ENCODE results near the gene SPTBN4. TPM values are rescaled to one million over a fixed set of nuclear protein-coding genes. Genes with fewer than 3 reads are reported as not detected.
A peak's percentile ranks its signal among the peaks of the same experiment; 100 is the strongest.
"Not testable (repeated sequence)": the region's sequence is repeated elsewhere in the genome, so short reads cannot be mapped to it uniquely, and the experiment has no call there.

The SPTBN4 gene
- total and polyA plus RNA-seq, 9 donors, result 2.2 to 11.6 (median 6.2) TPM

- no peaks in the 10 kb centered on the region for H3K27me3 ChIP-seq
- H3K27ac ChIP-seq, result no peak overlapping the region
- H3K4me3 ChIP-seq, result no peak overlapping the region
- intact Hi-C loops (cut with DNase I), result loop anchor here in 1 of 4 donors (10.0 kb wide), 1 partner anchor 195 kb away; no protein-coding TSS in a partner anchor
- no peaks in the 10 kb centered on the region for H3K4me1 ChIP-seq (ENCODE audit: insufficient read depth)
- no peaks in the 10 kb centered on the region for H3K36me3 ChIP-seq
- no peaks in the 10 kb centered on the region for H3K9me3 ChIP-seq
- no peak for DNase-seq
- WGBS, 3 donors, result 54 to 62% (median 56%) methylated on average over 86 to 91 of the region's 91 CpGs
- TF ChIP-seq CTCF (IDR thresholded peaks at IDR 0.05), result no peak
- no peak for TF ChIP-seq EP300 (IDR thresholded peaks at IDR 0.05)
- no peak for TF ChIP-seq POLR2A (IDR thresholded peaks at IDR 0.05)
Measured at GRCh38 chr19:40519352-40520322, 52.8 kb downstream of the SPTBN4 start.

- Histone ChIP-seq H3K36me3 (no peaks in the 10 kb centered on the region), H3K4me1 (ENCODE audit: insufficient read depth) (no peaks in the 10 kb centered on the region), H3K27ac (no peak overlapping the region), H3K4me3 (no peak overlapping the region), H3K27me3 (no peaks in the 10 kb centered on the region), H3K9me3 (no peaks in the 10 kb centered on the region)
- intact Hi-C loops (cut with DNase I), result no loop called here
- TF ChIP-seq EP300 (IDR thresholded peaks at IDR 0.05), result no peak
- TF ChIP-seq CTCF (IDR thresholded peaks at IDR 0.05), result no peak
- no peak for TF ChIP-seq POLR2A (IDR thresholded peaks at IDR 0.05)
- DNase-seq, result no peak
- WGBS, 3 donors, result 74 to 77% (median 77%) methylated on average over 8 of the region's 8 CpGs
Measured at GRCh38 chr19:40521276-40521675, 54.5 kb downstream of the SPTBN4 start.

GRCh38 chr19:40521900-40522299, 55.1 kb downstream of the SPTBN4 start:
- DNase-seq; H3K27me3 ChIP-seq; H3K4me3 ChIP-seq; H3K4me1 ChIP-seq (ENCODE audit: insufficient read depth); H3K36me3 ChIP-seq; H3K9me3 ChIP-seq; H3K27ac ChIP-seq; intact Hi-C loops (cut with DNase I): not testable (repeated sequence)
- 92% methylated on average over 6 of the region's 6 CpGs for WGBS, 3 donors

GRCh38 chr19:40523322-40524047, 56.7 kb downstream of the SPTBN4 start:
- WGBS, 3 donors, result 47 to 52% (median 52%) methylated on average over 17 of the region's 17 CpGs
- intact Hi-C loops (cut with DNase I), result no loop called here
- Histone ChIP-seq H3K9me3 (no peaks in the 10 kb centered on the region), H3K27me3 (no peaks in the 10 kb centered on the region), H3K4me3 (no peak overlapping the region), H3K27ac (no peak overlapping the region), H3K36me3 (no peaks in the 10 kb centered on the region), H3K4me1 (ENCODE audit: insufficient read depth) (no peaks in the 10 kb centered on the region)
- DNase-seq, result peak in 2 of 5 donors; percentile 27 to 68
- no peak for TF ChIP-seq EP300 (IDR thresholded peaks at IDR 0.05)

- Histone ChIP-seq H3K4me3 (no peak overlapping the region), H3K27ac (no peak overlapping the region), H3K9me3 (no peaks in the 10 kb centered on the region), H3K27me3 (no peaks in the 10 kb centered on the region), H3K4me1 (ENCODE audit: insufficient read depth) (no peaks in the 10 kb centered on the region), H3K36me3 (no peaks in the 10 kb centered on the region)
- TF ChIP-seq CTCF (IDR thresholded peaks at IDR 0.05), result no peak
- TF ChIP-seq EP300 (IDR thresholded peaks at IDR 0.05), result no peak
- TF ChIP-seq POLR2A (IDR thresholded peaks at IDR 0.05), result no peak
- WGBS, 3 donors, result 79 to 86% (median 80%) methylated on average over 5 of the region's 5 CpGs
- intact Hi-C loops (cut with DNase I), result no loop called here
- DNase-seq, result no peak
Measured at GRCh38 chr19:40524133-40524549, 57.3 kb downstream of the SPTBN4 start.

All from ovary (tissue), 9 donors.